H9 (cell line): Measurements from ENCODE around the gene MFN2. TPM values are rescaled to one million over a fixed set of nuclear protein-coding genes. Genes with fewer than 3 reads are reported as not detected.
A peak's percentile ranks its signal among the peaks of the same experiment; 100 is the strongest.

Source experiments
- DNase-seq: peaks from one replicate; pipeline ENCODE4 v3.0.0-alpha.2; 2017
- H2AFZ ChIP-seq: one replicate; pipeline ENCODE4 v1.6.1; 2013; ENCODE audit warnings: mild to moderate bottlenecking, low read length, control low read depth, moderate library complexity
- H2AK5ac ChIP-seq: 2 replicates; pipeline ENCODE4 v1.6.1; 2013; ENCODE audit warnings: low read length, control low read depth, mixed read lengths; ENCODE audit not compliant: insufficient read length
- H2BK120ac ChIP-seq: one replicate; pipeline ENCODE4 v1.6.1; 2013; ENCODE audit warnings: low read depth, mild to moderate bottlenecking, low read length, control low read depth, inconsistent platforms; ENCODE audit not compliant: poor library complexity, severe bottlenecking
- H2BK12ac ChIP-seq: 2 replicates; pipeline ENCODE4 v1.6.1; 2013; ENCODE audit warnings: low read length, control low read depth, mixed read lengths, low read depth; ENCODE audit not compliant: insufficient read length
- H2BK15ac ChIP-seq: 2 replicates; pipeline ENCODE4 v1.6.1; 2013; ENCODE audit warnings: low read depth, low read length, control low read depth
- H2BK20ac ChIP-seq: one replicate; pipeline ENCODE4 v1.6.1; 2013; ENCODE audit warnings: low read depth, mild to moderate bottlenecking, low read length, control low read depth, inconsistent platforms; ENCODE audit not compliant: poor library complexity, severe bottlenecking
- H2BK5ac ChIP-seq: 2 replicates; pipeline ENCODE4 v1.6.1; 2013; ENCODE audit warnings: low read length, control low read depth, mixed read lengths; ENCODE audit not compliant: insufficient read length
- H3K14ac ChIP-seq: 2 replicates; pipeline ENCODE4 v1.6.1; 2013; ENCODE audit warnings: low read length, control low read depth; ENCODE audit not compliant: insufficient read depth
- H3K18ac ChIP-seq: 2 replicates; pipeline ENCODE4 v1.6.1; 2013; ENCODE audit warnings: low read depth, mild to moderate bottlenecking, mixed read lengths, low read length, control low read depth; ENCODE audit not compliant: insufficient read length
- H3K23ac ChIP-seq: 2 replicates; pipeline ENCODE4 v1.6.1; 2013; ENCODE audit warnings: low read length, control low read depth, mixed read lengths, low read depth; ENCODE audit not compliant: insufficient read length
- H3K23me2 ChIP-seq: 2 replicates; pipeline ENCODE4 v1.6.1; 2013; ENCODE audit warnings: low read depth, mild to moderate bottlenecking, mixed read lengths, low read length, control low read depth; ENCODE audit not compliant: insufficient read length, poor library complexity, severe bottlenecking
- H3K27ac ChIP-seq: 2 replicates; pipeline ENCODE4 v1.5.1; 2013; ENCODE audit warnings: low read length, control low read depth, mixed read lengths, low read depth; ENCODE audit not compliant: insufficient read length
- H3K27me3 ChIP-seq: 2 replicates; pipeline ENCODE4 v1.6.1; 2013; ENCODE audit warnings: low read length, control low read depth, inconsistent platforms; ENCODE audit not compliant: insufficient read depth
- H3K4ac ChIP-seq: 2 replicates; pipeline ENCODE4 v1.6.1; 2013; ENCODE audit warnings: low read depth, mild to moderate bottlenecking, control low read depth, inconsistent platforms, low read length, moderate library complexity
- H3K4me1 ChIP-seq: 2 replicates; pipeline ENCODE4 v1.6.1; 2013; ENCODE audit warnings: low read length, control low read depth, inconsistent platforms; ENCODE audit not compliant: insufficient read depth
- H3K4me2 ChIP-seq: 2 replicates; pipeline ENCODE4 v1.6.1; 2013; ENCODE audit warnings: low read length, control low read depth, mixed read lengths; ENCODE audit not compliant: insufficient read length, insufficient read depth
- H3K56ac ChIP-seq: 2 replicates; pipeline ENCODE4 v1.6.1; 2013; ENCODE audit warnings: low read depth, mild to moderate bottlenecking, mixed read lengths, low read length, control low read depth; ENCODE audit not compliant: insufficient read length
- H3K79me1 ChIP-seq: 2 replicates; pipeline ENCODE4 v1.6.1; 2013; ENCODE audit warnings: low read depth, mild to moderate bottlenecking, moderate library complexity, low read length, control low read depth, inconsistent platforms; ENCODE audit not compliant: insufficient read depth, poor library complexity, severe bottlenecking
- H3K79me2 ChIP-seq: 2 replicates; pipeline ENCODE4 v1.6.1; 2013; ENCODE audit warnings: low read length, control low read depth, inconsistent platforms; ENCODE audit not compliant: insufficient read depth
- H3K9ac ChIP-seq: 2 replicates; pipeline ENCODE4 v1.6.1; 2013; ENCODE audit warnings: low read length, control low read depth, mixed read lengths; ENCODE audit not compliant: insufficient read length; ENCODE audit errors: extremely low read depth
- H3K9me3 ChIP-seq: one replicate; pipeline ENCODE4 v1.6.1; 2013; ENCODE audit warnings: low read depth, low read length, inconsistent platforms; ENCODE audit not compliant: control insufficient read depth
- H3T11ph ChIP-seq: one replicate; pipeline ENCODE4 v1.6.1; 2013; ENCODE audit warnings: mild to moderate bottlenecking, low read length, control low read depth, inconsistent platforms
- H4K20me1 ChIP-seq: one replicate; pipeline ENCODE4 v1.6.1; 2013; ENCODE audit not compliant: control insufficient read depth, insufficient read length, insufficient read depth
- H4K5ac ChIP-seq: 2 replicates; pipeline ENCODE4 v1.6.1; 2013; ENCODE audit warnings: low read depth, mild to moderate bottlenecking, mixed read lengths, low read length, control low read depth; ENCODE audit not compliant: insufficient read length
- H4K8ac ChIP-seq: replicated peaks from 2 replicates; pipeline ENCODE4 v1.6.1; 2013; ENCODE audit warnings: low read length, control low read depth, mixed read lengths, low read depth; ENCODE audit not compliant: insufficient read length
- H4K91ac ChIP-seq: 2 replicates; pipeline ENCODE4 v1.6.1; 2013; ENCODE audit warnings: low read depth, mild to moderate bottlenecking, moderate library complexity, mixed read lengths, low read length, control low read depth; ENCODE audit not compliant: insufficient read length
- H3K27ac Mint-ChIP-seq, 3 experiments: 2 replicates in 2 of 3; 3 replicates in 1 of 3; pipeline ENCODE4 v1.8.0; 2020 to 2021; ENCODE audit warnings: mixed read lengths in 3 of 3, mild to moderate bottlenecking in 1 of 3, moderate library complexity in 1 of 3
- H3K27me3 Mint-ChIP-seq: 2 replicates; pipeline ENCODE4 v1.8.0; 2021; ENCODE audit warnings: low read depth, mild to moderate bottlenecking, moderate library complexity, mixed read lengths
- H3K36me3 Mint-ChIP-seq, 3 experiments: 2 replicates in 2 of 3; 3 replicates in 1 of 3; pipeline ENCODE4 v1.8.0; 2020 to 2021; ENCODE audit warnings: low read depth in 3 of 3, mixed read lengths in 3 of 3; ENCODE audit not compliant: insufficient read depth in 1 of 3
- H3K4me1 Mint-ChIP-seq, 2 experiments: 2 replicates each; pipeline ENCODE4 v1.8.0; 2020; ENCODE audit warnings: mixed read lengths in 2 of 2
- H3K4me3 Mint-ChIP-seq, 2 experiments: 2 replicates in 1 of 2; 3 replicates in 1 of 2; pipeline ENCODE4 v1.8.0; 2020 to 2021; ENCODE audit warnings: mild to moderate bottlenecking in 2 of 2, mixed read lengths in 2 of 2, moderate library complexity in 1 of 2
- H3K9me3 Mint-ChIP-seq, 2 experiments: 2 replicates in 1 of 2; 3 replicates in 1 of 2; pipeline ENCODE4 v1.8.0; 2020; ENCODE audit warnings: mild to moderate bottlenecking in 2 of 2, mixed read lengths in 2 of 2, moderate library complexity in 1 of 2
- WGBS: extraction: QIAGEN DNeasy Blood & Tissue Kit; methylation state at CpG from one replicate; pipeline ENCODE4 v1.1.7; 2013; ENCODE audit warnings: missing lambda C conversion rate, low lambda C conversion rate, mixed read lengths; ENCODE audit not compliant: insufficient read length; ENCODE audit errors: extremely low coverage; 5-methylcytosine and 5-hydroxymethylcytosine counted together
- total RNA-seq: library from RNA; stranded (reverse); gene quantifications from 2 replicates; pipeline ENCODE4 v1.2.1, GENCODE V29; 2021
- TF ChIP-seq, protein P1 (sequence below): fragments of 200-600 bp; sonication (generic); conservative IDR thresholded peaks from 3 replicates; pipeline ENCODE4 v1.8.0; 2021; ENCODE audit warnings: antibody characterized with exemption, mild to moderate bottlenecking

MFN2 gene
- total RNA-seq, 1 experiment from 2014 or later: 61.4 TPM

GRCh38 chr1:12011998-12012397, 31.8 kb downstream of the MFN2 start:
- Histone ChIP-seq H3K18ac (no peak overlapping the region), H3T11ph (no peak overlapping the region), H2BK12ac (no peak overlapping the region), H4K5ac (no peak overlapping the region), H3K4me1 (no peaks in the 10 kb centered on the region; the same call in 1 of the 2 replicates), H3K27me3 (no peaks in the 10 kb centered on the region), H3K9me3 (no peaks in the 10 kb centered on the region), H2AK5ac (no peak overlapping the region), H2BK15ac (no peak overlapping the region), H4K91ac (no peak overlapping the region), H4K20me1 (no peaks in the 10 kb centered on the region), H2BK20ac (no peak overlapping the region), H3K56ac (no peak overlapping the region), H3K23ac (no peak overlapping the region), H3K79me2 (no peaks in the 10 kb centered on the region), H3K27ac (no peak overlapping the region), H3K4ac (no peak overlapping the region), H3K79me1 (no peaks in the 10 kb centered on the region), H3K4me2 (no peak overlapping the region), H3K9ac (no peak overlapping the region), H2AFZ (no peak overlapping the region), H3K14ac (no peak overlapping the region), H2BK120ac (no peak overlapping the region), H3K23me2 (no peaks in the 10 kb centered on the region), H4K8ac (no peak overlapping the region), H2BK5ac (no peak overlapping the region)
- Mint-ChIP-seq H3K4me1 (peaks cover 5 to 8% of the 10 kb centered on the region in 2 experiments; a peak in 3 of 4 replicates), H3K27ac (peak overlapping the region in 1 of 3 experiments; percentile 44; a peak in 1 of 7 replicates), H3K9me3 (peaks cover 6 to 13% of the 10 kb centered on the region in 2 experiments; a peak in 3 of 5 replicates), H3K4me3 (no peak overlapping the region), H3K36me3 (peaks cover 38 to 61% (median 59%) of the 10 kb centered on the region in 3 experiments), H3K27me3 (no peaks in the 10 kb centered on the region)
- DNase-seq: no peak
- TF ChIP-seq, protein P1, sequence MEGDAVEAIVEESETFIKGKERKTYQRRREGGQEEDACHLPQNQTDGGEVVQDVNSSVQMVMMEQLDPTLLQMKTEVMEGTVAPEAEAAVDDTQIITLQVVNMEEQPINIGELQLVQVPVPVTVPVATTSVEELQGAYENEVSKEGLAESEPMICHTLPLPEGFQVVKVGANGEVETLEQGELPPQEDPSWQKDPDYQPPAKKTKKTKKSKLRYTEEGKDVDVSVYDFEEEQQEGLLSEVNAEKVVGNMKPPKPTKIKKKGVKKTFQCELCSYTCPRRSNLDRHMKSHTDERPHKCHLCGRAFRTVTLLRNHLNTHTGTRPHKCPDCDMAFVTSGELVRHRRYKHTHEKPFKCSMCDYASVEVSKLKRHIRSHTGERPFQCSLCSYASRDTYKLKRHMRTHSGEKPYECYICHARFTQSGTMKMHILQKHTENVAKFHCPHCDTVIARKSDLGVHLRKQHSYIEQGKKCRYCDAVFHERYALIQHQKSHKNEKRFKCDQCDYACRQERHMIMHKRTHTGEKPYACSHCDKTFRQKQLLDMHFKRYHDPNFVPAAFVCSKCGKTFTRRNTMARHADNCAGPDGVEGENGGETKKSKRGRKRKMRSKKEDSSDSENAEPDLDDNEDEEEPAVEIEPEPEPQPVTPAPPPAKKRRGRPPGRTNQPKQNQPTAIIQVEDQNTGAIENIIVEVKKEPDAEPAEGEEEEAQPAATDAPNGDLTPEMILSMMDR: no peak
- no CpG with 5 or more reads among the region's 4 CpGs for WGBS
